ELR (cell line): Measurements from ENCODE around the gene MSANTD1.

Experiments
- DNase-seq: peaks from one replicate; pipeline ENCODE4 v3.0.0-alpha.2; 2015; ENCODE audit warnings: low read depth

Gene MSANTD1

GRCh38 chr4:3248178-3248480 is 830 bp upstream of the MSANTD1 start:
- DNase-seq: no peak

DNA sequence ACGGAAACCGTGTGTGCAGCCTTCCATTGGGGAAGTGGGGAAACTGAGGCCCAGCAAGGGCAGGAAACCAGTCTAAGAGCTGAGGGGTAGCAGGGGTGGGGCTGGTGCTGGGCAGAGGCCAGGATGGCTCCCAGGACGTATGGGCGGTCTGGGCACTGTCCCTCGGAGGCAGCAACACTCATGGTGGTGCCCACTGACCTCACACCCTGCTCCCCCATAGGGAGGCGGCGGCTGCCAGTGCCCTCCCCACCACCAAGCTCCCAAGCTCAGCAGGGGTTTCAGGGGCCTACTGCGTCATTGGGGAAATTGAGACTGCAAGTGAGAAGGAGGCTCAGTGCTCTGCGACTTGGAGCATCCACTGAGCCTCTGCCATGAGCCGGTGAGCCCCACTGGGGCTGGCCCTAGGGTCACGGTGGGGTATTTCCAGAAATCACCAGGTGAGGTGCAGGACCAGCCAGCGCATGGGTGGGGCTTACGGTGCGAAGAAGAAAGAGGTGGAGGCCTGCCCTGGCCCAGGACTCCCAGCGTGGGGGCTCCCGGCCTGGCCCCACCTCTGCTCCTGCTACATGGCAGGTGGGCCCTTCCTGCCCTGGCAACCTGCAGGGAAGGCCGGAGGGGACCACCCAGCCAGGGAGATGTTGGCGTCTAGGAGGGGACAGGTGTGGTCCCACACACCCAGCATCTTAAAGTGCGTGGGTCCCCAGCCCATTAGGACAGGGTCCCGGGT is 915 bp downstream of the MSANTD1 start:
- DNase-seq: no peak

DNA sequence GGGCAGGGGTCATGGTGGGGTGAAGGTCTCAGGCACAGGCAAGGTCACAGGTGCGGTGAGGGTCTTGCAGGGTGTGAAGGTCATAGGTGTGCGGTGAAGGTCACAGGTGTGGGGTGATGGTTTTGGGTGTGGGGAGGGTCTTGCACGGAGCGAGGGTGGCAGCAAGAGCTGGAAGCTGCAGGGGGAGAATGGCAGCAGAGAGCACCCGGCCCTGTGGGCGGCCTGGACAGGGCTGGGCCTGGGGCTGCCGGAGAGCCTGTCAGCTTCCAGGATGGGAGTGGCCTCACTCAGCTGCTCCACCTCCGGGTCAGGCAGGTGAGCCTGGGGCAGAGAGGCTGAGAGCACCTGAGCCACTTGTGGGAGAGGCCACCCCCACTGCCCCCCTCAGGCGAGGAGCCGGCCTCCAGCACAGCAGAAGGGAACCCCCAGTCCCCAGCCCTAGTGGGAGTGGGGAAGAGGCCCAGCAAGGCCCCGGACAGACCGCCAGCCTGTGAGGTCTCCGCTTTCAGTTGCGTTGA is 1.5 kb downstream of the MSANTD1 start:
- DNase-seq: no peak

GRCh38 chr4:3250956-3251690 is 2.2 kb downstream of the MSANTD1 start:
- DNase-seq: no peak

GRCh38 chr4:3251691-3252479 is 2.9 kb downstream of the MSANTD1 start:
- no peak for DNase-seq

- DNase-seq: no peak
Observed at GRCh38 chr4:3252480-3252828, 3.5 kb downstream of the MSANTD1 start.

DNA sequence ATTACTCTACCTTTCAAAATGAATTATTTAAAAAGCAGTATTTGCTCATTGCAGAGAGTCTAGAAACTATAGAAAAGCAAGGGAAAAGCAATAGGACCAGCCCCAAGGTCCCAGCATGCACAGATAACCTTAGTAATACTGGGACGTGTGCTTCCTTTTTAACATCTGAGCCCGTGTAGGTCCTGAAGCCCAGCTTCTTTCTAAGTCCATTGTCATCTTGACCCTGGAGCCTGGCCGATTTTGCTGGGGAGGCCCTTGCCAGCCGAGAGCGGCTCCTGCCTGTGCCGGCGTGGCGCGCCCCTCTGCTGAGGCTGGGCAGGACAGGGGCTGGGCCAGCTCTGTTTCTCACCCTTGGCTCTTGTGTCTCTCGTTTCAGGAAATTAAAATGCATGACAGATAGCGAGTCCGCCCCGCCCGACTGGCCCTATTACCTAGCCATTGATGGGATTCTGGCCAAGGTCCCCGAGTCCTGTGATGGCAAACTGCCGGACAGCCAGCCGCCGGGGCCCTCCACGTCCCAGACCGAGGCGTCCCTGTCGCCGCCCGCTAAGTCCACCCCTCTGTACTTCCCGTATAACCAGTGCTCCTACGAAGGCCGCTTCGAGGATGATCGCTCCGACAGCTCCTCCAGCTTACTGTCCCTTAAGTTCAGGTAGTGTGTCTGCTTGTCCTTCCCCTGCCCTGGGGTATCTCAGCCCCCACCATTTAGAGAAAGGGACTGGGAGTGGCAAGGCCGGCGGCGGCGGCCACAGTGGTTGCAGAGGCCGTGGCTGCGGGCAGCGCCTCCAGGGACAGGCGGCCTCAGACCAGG is 4.1 kb downstream of the MSANTD1 start:
- DNase-seq: no peak

DNA sequence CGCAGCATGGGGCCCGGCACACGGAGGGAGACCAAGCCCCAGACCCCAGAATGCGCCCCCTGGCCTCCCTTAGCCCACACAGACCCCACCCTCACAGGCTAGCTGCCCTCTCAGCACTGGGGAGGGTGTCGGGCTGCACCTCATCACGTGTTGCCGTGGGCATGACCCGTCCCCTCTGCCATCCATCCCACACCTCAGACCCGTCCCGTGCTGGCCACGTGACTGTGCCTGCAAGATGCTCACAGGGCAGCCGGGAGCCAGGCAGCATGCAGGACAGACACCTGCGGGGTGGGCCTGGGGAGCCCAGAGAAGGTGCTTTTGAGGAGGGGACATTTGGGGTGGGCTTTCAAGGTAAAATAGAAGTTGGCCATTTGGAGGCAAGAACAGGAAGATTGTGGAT is 4.8 kb downstream of the MSANTD1 start:
- no peak for DNase-seq

GRCh38 chr4:3254302-3255131 is 5.6 kb downstream of the MSANTD1 start:
- DNase-seq: no peak

DNA sequence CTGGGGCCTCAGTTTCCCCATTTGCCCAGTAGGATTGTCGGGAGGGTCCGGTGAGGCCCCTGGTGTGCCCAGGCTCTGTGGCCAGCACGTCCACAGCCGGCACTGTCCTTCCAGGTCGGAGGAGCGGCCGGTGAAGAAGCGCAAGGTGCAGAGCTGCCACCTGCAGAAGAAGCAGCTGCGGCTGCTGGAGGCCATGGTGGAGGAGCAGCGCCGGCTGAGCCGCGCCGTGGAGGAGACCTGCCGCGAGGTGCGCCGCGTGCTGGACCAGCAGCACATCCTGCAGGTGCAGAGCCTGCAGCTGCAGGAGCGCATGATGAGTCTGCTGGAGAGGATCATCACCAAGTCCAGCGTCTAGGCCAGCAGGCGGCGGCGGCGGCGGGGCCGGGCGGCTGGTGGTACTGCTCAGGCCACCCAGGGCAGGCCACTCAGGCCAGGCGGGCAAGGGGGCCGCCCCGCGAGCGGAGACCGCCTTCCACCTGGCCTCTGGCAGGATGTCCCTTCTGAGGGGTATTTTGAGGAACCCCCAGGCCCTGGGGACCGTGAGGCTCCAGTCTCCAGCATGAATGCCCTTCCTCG is 6.7 kb downstream of the MSANTD1 start:
- DNase-seq: no peak

DNA sequence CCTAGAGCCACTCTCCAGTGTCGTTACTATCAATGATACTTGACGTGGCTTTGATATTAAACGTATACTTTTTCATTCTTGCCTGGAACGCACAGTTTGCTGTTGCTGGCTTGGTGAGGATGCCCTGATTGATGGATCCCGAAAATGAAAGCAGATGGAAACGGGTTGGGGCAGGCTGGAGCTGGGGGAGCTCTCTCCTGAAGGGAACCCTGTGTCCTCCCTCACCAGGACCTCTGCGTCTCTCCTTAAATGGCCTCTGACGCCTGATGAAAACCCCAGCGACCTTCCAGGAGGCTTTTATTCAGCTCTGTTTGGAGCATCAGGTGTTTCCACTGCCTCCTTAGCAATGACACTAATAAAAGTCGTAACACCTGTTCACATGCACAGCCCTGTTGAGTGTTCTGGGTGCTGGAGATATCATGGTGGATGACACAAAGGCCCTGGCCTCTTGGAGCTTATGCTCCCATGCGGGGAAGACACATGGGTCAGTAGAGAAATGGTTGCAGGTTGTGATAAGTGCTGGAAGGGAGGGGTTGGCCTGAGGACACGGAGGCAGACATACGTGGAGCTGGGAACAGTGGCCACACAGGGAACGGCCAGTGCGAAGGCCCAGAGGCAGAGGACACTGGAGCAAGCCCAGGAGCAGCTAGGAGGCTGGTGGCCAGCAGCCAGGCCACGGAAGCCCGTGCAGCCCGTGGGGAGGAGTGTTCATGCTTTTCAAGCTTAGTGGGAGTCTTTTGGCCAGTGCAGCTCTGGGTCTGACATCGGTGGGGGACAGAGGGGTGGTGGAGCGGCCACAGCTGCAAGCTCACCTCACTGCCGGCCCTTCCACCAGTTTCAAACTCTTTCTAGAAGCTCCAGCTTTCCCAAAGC is 7.5 kb downstream of the MSANTD1 start:
- no peak for DNase-seq

- no peak for DNase-seq
Observed at GRCh38 chr4:3257103-3257555, 8.2 kb downstream of the MSANTD1 start.

DNA sequence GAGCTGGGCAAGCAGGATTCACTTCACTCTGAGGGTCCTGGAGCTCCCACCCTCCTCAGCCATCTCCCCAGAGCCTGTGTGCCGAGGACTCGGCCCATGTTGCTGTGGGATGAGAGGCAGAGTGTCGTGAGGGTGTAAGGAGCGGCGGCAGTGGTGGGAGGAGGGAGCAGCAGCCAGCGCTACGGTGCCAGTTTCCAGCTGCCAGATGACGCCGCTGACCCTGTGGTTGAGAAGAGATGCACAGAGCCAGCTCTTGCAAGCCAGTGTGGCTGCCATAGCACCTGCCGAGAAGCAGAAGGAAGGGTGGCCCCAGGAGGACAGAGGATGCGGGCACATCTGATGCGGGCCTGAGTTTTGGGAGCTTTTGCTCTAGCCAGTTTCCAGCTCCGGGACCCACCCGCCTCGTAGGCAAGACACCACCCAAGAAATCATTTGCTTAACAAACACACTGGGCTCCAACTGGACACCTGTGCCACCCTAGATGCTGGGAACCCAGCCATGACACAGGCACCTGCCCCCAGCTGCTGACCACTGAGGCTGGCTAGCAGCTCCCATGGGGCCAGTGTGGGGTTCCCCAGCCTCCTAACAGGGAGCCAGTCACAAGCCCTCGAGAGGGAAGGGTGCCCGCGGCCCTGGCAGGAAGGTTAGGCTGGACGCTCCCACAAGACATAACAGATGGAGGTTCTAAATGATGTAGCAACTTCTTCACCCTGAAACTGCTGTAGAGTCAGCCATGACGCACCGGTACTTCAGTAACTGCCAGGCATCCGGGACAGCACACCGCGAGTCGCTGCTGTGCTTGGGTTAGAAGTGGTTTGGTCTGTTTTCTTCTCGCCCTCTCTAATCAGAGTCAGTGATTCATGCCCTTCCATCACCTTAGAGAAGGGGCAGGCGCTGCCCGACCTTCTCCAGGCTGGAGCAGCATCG is 8.9 kb downstream of the MSANTD1 start:
- DNase-seq: peak; percentile 84

GRCh38 chr4:3261411-3262207 is 12.7 kb downstream of the MSANTD1 start:
- DNase-seq: no peak

DNA sequence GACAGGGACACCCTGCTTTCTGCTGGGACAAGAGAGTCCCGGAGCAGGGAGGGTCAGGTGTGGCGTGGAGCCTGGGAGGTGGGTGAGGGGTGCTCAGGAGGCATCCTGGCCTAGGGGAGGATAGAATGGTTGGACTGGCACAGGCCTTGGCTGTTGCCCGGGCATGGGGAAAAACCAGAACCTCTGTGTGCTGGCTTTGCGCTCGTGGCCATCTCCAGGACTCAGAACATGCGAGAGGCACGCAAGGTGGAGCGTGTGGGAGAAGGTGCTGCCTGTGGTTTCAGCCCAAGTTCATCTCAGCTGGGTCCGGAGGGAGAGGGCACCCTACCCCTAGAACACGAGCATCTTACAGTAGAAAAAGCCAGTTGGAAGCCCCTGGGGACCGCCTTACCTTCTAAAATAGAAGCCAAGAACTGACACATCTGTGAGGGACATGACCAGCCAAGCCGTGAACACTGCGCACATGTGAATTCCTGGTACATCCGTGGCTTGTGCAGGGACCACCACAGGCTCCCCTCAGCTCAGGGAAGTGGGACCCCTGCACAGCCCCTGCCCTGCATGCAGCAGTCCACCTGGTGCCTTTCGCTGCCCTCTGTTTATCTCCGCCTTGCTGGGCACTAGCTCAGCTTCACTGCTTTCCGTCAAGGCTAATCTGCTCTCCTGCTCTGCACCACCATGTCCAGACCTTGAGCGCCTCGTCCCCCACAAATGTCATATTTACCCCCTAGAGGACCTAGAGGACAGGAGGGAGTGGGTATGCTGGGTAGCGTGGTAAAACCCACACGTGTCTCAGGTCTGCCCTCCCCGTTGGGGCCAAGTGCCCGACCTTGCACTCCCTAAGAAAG is 13.5 kb downstream of the MSANTD1 start:
- no peak for DNase-seq

DNA sequence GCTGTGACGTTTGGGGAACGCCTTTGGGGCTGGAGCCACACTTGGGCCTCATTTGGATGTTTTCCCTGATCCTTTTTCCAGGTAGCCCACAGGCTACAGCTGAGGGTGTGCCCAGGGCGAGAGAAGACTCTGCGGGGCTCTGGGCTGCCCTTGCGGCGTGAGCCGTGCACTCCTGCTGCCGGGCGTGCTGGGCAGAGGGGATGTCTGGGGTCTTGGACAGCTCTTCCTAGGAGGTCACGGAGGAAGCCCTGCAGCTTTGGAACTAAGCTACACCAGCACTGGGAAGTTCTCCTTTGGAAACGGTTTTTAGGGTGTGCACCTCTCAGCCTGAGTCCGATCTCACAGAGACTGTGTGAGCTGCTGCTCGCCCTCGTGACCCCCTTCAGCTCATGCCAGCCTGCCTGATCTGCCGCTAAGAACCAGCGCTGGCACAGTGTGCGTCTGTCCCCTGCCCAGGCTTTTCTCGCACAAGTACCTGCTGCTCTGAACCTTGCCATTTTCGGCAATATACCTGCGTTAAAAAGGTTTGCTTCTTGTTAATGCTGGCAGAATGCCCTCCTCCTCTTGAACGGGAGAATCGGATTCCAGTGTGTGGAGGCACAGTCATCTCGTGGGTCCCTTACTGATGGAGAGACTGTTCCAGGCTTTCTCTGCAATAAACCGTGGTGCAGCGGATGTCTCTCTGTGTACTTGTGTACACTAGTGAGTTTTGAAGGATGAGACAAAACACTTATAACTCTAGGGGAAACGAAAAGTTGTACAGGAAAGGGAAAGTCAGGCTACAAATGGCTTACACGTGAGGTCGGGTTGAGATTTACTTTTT is 14.3 kb downstream of the MSANTD1 start:
- no peak for DNase-seq
